GM12865 (cell line): ENCODE results near the gene EFNA1.

Source experiments
- DNase-seq: peaks from one replicate; pipeline ENCODE4 v3.0.0; 2010; ENCODE audit warnings: low read depth
- H3K4me3 ChIP-seq: 2 replicates; pipeline ENCODE4 v1.5.1; 2011; ENCODE audit warnings: mild to moderate bottlenecking, low read depth, low read length, control low read depth
- CTCF ChIP-seq: IDR thresholded peaks from 2 replicates; pipeline ENCODE4 v1.5.1; 2011; ENCODE audit warnings: low read length, control low read depth, low read depth, inconsistent platforms; ENCODE audit not compliant: insufficient read depth; ENCODE audit errors: missing control alignments

The EFNA1 gene

GRCh38 chr1:155130272-155131006 lies 2.8 kb downstream of the EFNA1 start:
- no peak for DNase-seq
- TF ChIP-seq CTCF, result no peak
- H3K4me3 ChIP-seq, result no peak overlapping the region

DNA sequence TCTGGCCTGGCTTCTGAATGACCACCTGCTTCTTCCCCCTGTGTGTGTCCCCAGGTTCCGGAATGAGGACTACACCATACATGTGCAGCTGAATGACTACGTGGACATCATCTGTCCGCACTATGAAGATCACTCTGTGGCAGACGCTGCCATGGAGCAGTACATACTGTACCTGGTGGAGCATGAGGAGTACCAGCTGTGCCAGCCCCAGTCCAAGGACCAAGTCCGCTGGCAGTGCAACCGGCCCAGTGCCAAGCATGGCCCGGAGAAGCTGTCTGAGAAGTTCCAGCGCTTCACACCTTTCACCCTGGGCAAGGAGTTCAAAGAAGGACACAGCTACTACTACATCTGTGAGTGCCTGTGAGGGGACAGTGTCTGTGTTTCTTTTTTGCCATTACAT lies 3.6 kb downstream of the EFNA1 start:
- no peak overlapping the region for H3K4me3 ChIP-seq
- TF ChIP-seq CTCF, result no peak
- DNase-seq, result no peak

- no peak for TF ChIP-seq CTCF
- no peak overlapping the region for H3K4me3 ChIP-seq
- DNase-seq, result no peak
Observed at GRCh38 chr1:155131856-155132255, 4.2 kb downstream of the EFNA1 start.

- TF ChIP-seq CTCF, result no peak
- no peak for DNase-seq
- no peak overlapping the region for H3K4me3 ChIP-seq
Observed at GRCh38 chr1:155133799-155134281, 6.2 kb downstream of the EFNA1 start.

DNA sequence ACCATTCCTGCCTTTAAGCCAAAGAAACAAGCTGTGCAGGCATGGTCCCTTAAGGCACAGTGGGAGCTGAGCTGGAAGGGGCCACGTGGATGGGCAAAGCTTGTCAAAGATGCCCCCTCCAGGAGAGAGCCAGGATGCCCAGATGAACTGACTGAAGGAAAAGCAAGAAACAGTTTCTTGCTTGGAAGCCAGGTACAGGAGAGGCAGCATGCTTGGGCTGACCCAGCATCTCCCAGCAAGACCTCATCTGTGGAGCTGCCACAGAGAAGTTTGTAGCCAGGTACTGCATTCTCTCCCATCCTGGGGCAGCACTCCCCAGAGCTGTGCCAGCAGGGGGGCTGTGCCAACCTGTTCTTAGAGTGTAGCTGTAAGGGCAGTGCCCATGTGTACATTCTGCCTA lies 6.6 kb downstream of the EFNA1 start:
- TF ChIP-seq CTCF, result no peak
- no peak overlapping the region for H3K4me3 ChIP-seq
- DNase-seq, result no peak

DNA sequence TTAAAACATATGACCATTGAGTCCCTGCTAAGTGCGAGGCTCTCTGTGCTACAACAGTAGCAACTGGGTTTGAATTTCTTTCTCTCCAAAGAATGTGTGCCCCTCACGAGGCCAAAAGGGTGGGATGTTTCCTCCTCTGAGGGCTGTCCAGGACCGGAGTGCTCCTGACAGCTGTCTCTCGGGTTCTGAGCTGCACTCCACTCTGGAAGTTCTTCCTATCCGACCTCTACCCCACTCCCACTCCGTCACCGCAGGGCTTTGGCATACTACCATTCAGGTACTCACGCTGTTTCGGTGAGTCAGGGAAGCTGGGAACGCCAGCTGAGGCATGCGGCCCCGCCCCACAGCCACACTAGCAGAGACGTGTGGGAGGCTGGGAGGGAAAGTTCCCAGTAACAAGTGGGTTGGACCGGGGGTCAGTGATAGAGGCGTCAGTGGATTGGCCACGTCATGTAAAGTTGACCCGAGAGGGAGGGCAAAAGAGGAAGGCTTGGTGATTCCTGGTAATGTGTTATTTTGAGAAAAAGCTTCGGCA lies 7.3 kb downstream of the EFNA1 start:
- DNase-seq, result peak; percentile 68
- H3K4me3 ChIP-seq, result peak overlapping the region; percentile 90
- no peak for TF ChIP-seq CTCF
